ENCODE measurements around the gene SETDB1. TPM values are rescaled to one million over a fixed set of nuclear protein-coding genes. Genes with fewer than 3 reads are reported as not detected.

SETDB1 gene
- total RNA-seq, 1 experiment from 2014 or later, result 66.5 TPM

DNA sequence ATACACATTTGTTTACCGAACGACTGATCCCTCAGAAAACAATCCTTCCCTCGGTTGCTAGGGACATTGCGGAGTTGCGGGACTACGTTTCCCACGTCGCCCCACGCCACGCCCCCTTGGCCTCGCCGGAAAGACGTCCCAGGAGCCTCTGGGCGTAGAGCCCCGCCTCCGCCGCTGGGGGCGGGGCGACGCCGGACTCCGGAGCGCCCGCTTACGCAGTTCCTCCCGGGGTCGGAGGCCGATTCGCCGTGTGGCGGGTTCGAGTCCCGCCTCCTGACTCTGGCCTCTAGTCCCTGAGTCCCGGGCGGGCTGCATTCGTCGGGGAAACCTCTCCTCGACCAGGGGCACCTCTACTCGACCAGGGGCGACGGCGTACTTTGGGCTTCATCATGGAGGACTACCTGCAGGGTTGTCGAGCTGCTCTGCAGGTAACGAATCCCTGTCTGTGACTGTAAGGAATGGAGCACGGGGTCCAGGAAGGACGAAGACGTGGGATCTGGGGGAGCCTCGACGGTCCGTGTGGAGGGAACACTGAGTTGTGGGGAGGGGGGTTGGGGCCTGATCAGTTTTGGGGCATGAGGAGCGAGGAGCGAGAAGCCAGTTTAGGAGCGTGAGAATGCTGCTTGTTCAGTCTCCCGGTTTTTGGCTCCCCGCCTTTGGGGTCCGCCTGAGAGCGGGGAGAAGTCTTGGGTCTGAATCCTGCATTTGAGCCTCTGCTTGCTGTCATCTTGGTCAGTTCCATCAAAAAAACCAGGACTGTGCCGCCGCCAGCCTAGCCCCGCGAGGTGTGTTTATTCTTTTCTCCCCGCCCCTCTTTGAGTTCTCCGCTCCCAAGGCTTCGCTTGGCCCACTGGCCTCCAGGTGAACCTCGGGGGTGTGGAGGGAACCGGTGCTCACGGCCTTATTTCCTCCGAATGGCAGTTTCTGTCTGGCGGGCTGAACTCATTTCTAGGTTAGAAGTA lies 82.4 kb downstream of the SETDB1 start, which contains the start of gene PRUNE1:
PRUNE1 (plus strand) TSS at position 206 of the 962 bp plus-strand sequence; CDS start at position 390, 184 bp downstream.
- peak within 1 kb of the TSS; percentile 95 for H3K4me3 ChIP-seq (ENCODE audit: low read depth, low read length, poor library complexity, severe bottlenecking)
- BruUV-seq (replicated peaks), result no TSS peak
- CTCF ChIA-PET, result no interaction called here
- H3K4me1 ChIP-seq (ENCODE audit: insufficient read depth, low read length, poor library complexity, severe bottlenecking), result peaks cover 24% of the 10 kb centered on the region
- peak within 1 kb of the TSS; percentile 90 for H3K27ac ChIP-seq (ENCODE audit: low read depth, low read length, poor library complexity, severe bottlenecking)
- POLR2A ChIA-PET (ENCODE audit: low non-redundant PET), result no interaction called here
- TF ChIP-seq, protein P1, sequence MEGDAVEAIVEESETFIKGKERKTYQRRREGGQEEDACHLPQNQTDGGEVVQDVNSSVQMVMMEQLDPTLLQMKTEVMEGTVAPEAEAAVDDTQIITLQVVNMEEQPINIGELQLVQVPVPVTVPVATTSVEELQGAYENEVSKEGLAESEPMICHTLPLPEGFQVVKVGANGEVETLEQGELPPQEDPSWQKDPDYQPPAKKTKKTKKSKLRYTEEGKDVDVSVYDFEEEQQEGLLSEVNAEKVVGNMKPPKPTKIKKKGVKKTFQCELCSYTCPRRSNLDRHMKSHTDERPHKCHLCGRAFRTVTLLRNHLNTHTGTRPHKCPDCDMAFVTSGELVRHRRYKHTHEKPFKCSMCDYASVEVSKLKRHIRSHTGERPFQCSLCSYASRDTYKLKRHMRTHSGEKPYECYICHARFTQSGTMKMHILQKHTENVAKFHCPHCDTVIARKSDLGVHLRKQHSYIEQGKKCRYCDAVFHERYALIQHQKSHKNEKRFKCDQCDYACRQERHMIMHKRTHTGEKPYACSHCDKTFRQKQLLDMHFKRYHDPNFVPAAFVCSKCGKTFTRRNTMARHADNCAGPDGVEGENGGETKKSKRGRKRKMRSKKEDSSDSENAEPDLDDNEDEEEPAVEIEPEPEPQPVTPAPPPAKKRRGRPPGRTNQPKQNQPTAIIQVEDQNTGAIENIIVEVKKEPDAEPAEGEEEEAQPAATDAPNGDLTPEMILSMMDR (conservative IDR thresholded peaks at IDR 0.05; ENCODE audit: low read depth, low read length), result no peak
- TF ChIP-seq EZH2 (IDR thresholded peaks at IDR 0.05; ENCODE audit: borderline replicate concordance, low read depth, low read length, poor library complexity, severe bottlenecking), result no peak
- H3K27me3 ChIP-seq (replicated peaks; ENCODE audit: insufficient read depth, low read depth, low read length, poor library complexity), result no peaks in the 10 kb centered on the region
- no peaks in the 10 kb centered on the region for H3K9me3 ChIP-seq (ENCODE audit: low read depth, low read length, poor library complexity, severe bottlenecking)
- intact Hi-C loops (cut with micrococcal nuclease; ENCODE audit: unreplicated experiment), result no loop called here
- DNase-seq (ENCODE audit: low spot score), result peak; percentile 98
- no peaks in the 10 kb centered on the region for H3K36me3 ChIP-seq (ENCODE audit: insufficient read depth, low read length, poor library complexity, severe bottlenecking)

DNA sequence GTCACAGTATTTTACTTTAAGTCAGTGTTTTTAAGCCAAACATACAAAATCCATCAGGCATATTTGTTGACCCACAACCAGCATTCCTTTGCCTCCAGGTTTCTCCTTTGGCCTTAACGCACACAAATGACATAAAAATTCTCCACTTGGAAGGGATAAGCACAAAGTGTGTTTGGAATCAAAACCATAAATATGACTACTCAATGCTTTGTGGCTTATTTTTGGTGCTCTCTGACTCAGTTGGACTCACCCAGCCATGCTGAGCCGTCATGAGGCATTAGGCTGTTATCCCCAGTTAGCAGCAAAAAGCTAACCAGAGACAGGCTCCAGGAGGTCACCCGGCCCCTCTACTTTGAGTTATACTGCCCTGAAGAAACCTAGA lies 83.0 kb downstream of the SETDB1 start:
- ChIA-PET POLR2A (ENCODE audit: low non-redundant PET) (no interaction called here), CTCF (no interaction called here)
- H3K27ac ChIP-seq (ENCODE audit: low read depth, low read length, poor library complexity, severe bottlenecking), result peak overlapping the region; percentile 90
- H3K9me3 ChIP-seq (ENCODE audit: low read depth, low read length, poor library complexity, severe bottlenecking), result no peaks in the 10 kb centered on the region
- H3K4me1 ChIP-seq (ENCODE audit: insufficient read depth, low read length, poor library complexity, severe bottlenecking), result peaks cover 24% of the 10 kb centered on the region
- H3K27me3 ChIP-seq (replicated peaks; ENCODE audit: insufficient read depth, low read depth, low read length, poor library complexity), result no peaks in the 10 kb centered on the region
- TF ChIP-seq, protein P1 (conservative IDR thresholded peaks at IDR 0.05; ENCODE audit: low read depth, low read length), result no peak
- no peak for TF ChIP-seq EZH2 (IDR thresholded peaks at IDR 0.05; ENCODE audit: borderline replicate concordance, low read depth, low read length, poor library complexity, severe bottlenecking)
- DNase-seq (ENCODE audit: low spot score), result no peak
- no peaks in the 10 kb centered on the region for H3K36me3 ChIP-seq (ENCODE audit: insufficient read depth, low read length, poor library complexity, severe bottlenecking)
- intact Hi-C loops (cut with micrococcal nuclease; ENCODE audit: unreplicated experiment), result no loop called here
- BruUV-seq (replicated peaks), result TSS peak; percentile 54
- peak overlapping the region; percentile 95 for H3K4me3 ChIP-seq (ENCODE audit: low read depth, low read length, poor library complexity, severe bottlenecking)

DNA sequence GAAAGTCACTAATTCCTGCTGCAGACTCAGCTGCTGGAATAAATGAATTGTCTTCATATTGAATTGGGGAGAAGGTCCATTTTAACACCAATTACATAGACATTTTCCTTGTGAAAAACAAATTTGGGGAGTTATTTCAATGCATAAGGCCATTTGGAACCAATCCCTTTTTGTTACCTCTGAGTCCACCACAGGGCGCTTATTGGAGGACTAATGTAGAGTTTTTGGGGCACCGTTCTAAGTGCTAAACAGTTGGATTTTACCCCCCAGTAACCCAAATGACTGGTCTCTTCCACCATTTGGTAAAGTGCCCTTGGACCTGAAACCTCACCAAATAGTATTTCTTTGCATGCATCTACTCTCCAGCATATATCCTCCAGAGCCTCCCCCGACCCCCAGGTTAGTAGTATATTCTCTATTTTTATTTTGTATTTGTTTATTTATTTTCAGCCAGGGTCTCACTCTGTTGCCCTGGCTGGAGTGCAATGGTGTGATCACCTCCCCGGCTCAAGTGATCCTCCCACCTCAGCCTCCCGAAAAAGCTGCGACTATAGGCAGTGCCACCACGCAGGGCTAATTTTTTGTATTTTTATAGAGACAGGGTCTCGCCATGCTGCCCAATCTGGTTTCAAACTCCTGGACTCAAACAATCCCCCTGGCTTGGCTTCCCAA lies 83.6 kb downstream of the SETDB1 start:
- Histone ChIP-seq H3K4me3 (ENCODE audit: low read depth, low read length, poor library complexity, severe bottlenecking) (peak overlapping the region; percentile 95), H3K27me3 (replicated peaks; ENCODE audit: insufficient read depth, low read depth, low read length, poor library complexity) (no peaks in the 10 kb centered on the region), H3K4me1 (ENCODE audit: insufficient read depth, low read length, poor library complexity, severe bottlenecking) (peaks cover 24% of the 10 kb centered on the region), H3K9me3 (ENCODE audit: low read depth, low read length, poor library complexity, severe bottlenecking) (no peaks in the 10 kb centered on the region), H3K36me3 (ENCODE audit: insufficient read depth, low read length, poor library complexity, severe bottlenecking) (no peaks in the 10 kb centered on the region), H3K27ac (ENCODE audit: low read depth, low read length, poor library complexity, severe bottlenecking) (no peak overlapping the region)
- no TSS peak for BruUV-seq (replicated peaks)
- CTCF ChIA-PET, result no interaction called here
- TF ChIP-seq EZH2 (IDR thresholded peaks at IDR 0.05; ENCODE audit: borderline replicate concordance, low read depth, low read length, poor library complexity, severe bottlenecking), result no peak
- TF ChIP-seq, protein P1 (conservative IDR thresholded peaks at IDR 0.05; ENCODE audit: low read depth, low read length), result no peak
- intact Hi-C loops (cut with micrococcal nuclease; ENCODE audit: unreplicated experiment), result no loop called here
- POLR2A ChIA-PET (ENCODE audit: low non-redundant PET), result no interaction called here
- no peak for DNase-seq (ENCODE audit: low spot score)

Measured in A673 (cell line).